Lower lobe of right lung (tissue), 2 donors: Measurements from ENCODE around the gene USP47. TPM values are rescaled to one million over a fixed set of nuclear protein-coding genes. Genes with fewer than 3 reads are reported as not detected.

Experiments
- ATAC-seq, 2 donors: fragments of 200-7000 bp; cut with Tn5 transposase; one replicate each; pipeline ENCODE4 v1.9.1; 2020 to 2022; ENCODE audit warnings: mild to moderate bottlenecking in 2 of 2, moderate library complexity in 2 of 2
- DNase-seq: peaks from one replicate; pipeline ENCODE4 v3.0.0-alpha.2; 2020
- H3K27ac ChIP-seq: fragments of 200-600 bp; one replicate; pipeline ENCODE4 v1.8.0; 2022
- H3K27me3 ChIP-seq: fragments of 200-600 bp; one replicate; pipeline ENCODE4 v1.8.0; 2022; ENCODE audit warnings: low read depth
- H3K36me3 ChIP-seq: fragments of 200-600 bp; one replicate; pipeline ENCODE4 v1.8.0; 2022; ENCODE audit warnings: mild to moderate bottlenecking
- H3K4me1 ChIP-seq: fragments of 200-600 bp; one replicate; pipeline ENCODE4 v1.8.0; 2022
- H3K4me3 ChIP-seq: fragments of 200-600 bp; one replicate; pipeline ENCODE4 v1.8.0; 2022; ENCODE audit warnings: mild to moderate bottlenecking
- H3K9me3 ChIP-seq: fragments of 200-600 bp; one replicate; pipeline ENCODE4 v1.8.0; 2022
- intact Hi-C: fragments of 100-400 bp; cut with DNase I; formaldehyde crosslinking; loops from one replicate; pipeline ENCODE4 v1.11.0; 2022
- total RNA-seq: library from RNA; stranded (reverse); fragmentation: NEBNext Ultra II Directional; extraction: Animal tissue kit (Norgen Biotek cat#: 25700); gene quantifications from one replicate; pipeline ENCODE4 v1.2.1, GENCODE V29; 2021
- TF ChIP-seq, protein P1 (sequence below): fragments of 200-600 bp; IDR thresholded peaks from one replicate; pipeline ENCODE4 v1.8.0; 2022; ENCODE audit warnings: antibody characterized with exemption, mild to moderate bottlenecking
- donor health status: DM: no; HTN: yes; CAD: no; lungs with severe emphysema.

USP47 gene
- total RNA-seq, 1 donor from 2014 or later: 45.2 TPM

DNA sequence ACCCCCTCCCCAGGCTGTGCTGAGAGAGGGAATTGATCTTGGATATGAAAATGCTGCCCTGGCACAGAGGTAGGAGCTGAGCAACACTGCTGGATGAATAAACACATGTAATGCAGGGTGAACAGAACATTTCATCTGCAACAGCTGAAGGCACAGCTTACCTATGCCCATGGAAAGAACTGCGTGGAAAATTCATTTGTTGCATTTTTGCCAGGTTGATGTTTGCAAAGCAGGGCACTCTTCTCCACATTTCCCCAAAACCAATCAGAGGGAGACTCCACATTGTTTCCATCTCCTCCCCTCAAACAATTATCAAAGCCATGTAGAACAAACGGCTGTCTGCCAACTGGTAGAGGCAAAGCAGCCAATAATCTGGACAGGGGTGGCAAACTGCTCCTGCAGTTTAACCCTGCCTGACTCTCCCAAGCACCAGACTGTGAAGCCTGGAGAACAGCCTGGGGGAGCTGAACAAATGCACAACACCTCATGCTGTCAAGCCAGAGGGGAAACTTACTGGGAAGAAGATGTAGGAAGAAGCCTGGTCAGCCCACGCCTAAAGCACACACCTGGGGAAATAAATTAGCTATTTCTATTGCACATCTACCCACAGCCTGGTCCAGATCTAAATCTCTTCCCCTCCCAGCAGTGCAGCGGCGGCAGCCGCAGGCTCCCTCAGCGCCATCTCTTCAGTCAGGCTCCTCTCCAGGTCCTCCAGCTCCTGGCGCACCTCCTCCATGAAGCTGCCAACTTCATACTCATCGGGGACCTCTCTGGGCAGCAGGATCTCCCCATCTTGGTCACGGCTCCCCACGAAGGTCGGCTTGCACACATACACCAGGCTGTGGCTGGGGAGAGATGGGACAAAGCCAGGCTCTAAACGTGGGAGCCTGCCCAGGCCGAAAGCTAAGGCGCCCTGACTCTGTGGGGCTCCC, 122.3 kb downstream of the USP47 start:
- no peaks in the 10 kb centered on the region for H3K36me3 ChIP-seq
- intact Hi-C loops: no loop called here
- peaks cover 8% of the 10 kb centered on the region for H3K4me1 ChIP-seq
- H3K27ac ChIP-seq: no peak overlapping the region
- DNase-seq (no peak), ATAC-seq (no peak)
- TF ChIP-seq, protein P1, sequence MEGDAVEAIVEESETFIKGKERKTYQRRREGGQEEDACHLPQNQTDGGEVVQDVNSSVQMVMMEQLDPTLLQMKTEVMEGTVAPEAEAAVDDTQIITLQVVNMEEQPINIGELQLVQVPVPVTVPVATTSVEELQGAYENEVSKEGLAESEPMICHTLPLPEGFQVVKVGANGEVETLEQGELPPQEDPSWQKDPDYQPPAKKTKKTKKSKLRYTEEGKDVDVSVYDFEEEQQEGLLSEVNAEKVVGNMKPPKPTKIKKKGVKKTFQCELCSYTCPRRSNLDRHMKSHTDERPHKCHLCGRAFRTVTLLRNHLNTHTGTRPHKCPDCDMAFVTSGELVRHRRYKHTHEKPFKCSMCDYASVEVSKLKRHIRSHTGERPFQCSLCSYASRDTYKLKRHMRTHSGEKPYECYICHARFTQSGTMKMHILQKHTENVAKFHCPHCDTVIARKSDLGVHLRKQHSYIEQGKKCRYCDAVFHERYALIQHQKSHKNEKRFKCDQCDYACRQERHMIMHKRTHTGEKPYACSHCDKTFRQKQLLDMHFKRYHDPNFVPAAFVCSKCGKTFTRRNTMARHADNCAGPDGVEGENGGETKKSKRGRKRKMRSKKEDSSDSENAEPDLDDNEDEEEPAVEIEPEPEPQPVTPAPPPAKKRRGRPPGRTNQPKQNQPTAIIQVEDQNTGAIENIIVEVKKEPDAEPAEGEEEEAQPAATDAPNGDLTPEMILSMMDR: no peak
- H3K4me3 ChIP-seq: no peak overlapping the region
- no peaks in the 10 kb centered on the region for H3K27me3 ChIP-seq
- no peaks in the 10 kb centered on the region for H3K9me3 ChIP-seq

DNA sequence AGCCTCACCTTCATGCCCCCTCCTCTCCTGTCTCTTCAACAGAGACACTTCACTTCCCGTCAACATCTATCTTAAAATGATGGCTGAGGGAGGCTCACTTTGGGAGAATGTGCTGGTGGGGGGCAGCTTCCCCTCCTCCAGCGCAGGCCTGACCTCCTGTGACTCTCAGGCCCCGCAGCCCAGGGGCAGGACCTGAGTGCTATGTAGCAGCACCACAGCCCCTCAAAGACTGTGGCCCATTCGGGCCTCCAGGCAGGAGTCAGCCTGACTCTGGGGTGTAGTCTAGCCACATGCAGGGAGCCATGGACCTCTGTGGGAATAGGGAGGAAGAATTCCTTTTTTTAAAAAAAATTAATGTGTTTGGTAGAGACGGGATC, 123.0 kb downstream of the USP47 start:
- peaks cover 8% of the 10 kb centered on the region for H3K4me1 ChIP-seq
- DNase-seq: no peak
- no peak overlapping the region for H3K4me3 ChIP-seq
- H3K9me3 ChIP-seq: no peaks in the 10 kb centered on the region
- H3K27ac ChIP-seq: no peak overlapping the region
- no peaks in the 10 kb centered on the region for H3K36me3 ChIP-seq
- no peaks in the 10 kb centered on the region for H3K27me3 ChIP-seq
- ATAC-seq: no peak
- TF ChIP-seq, protein P1: no peak
- intact Hi-C loops: no loop called here

DNA sequence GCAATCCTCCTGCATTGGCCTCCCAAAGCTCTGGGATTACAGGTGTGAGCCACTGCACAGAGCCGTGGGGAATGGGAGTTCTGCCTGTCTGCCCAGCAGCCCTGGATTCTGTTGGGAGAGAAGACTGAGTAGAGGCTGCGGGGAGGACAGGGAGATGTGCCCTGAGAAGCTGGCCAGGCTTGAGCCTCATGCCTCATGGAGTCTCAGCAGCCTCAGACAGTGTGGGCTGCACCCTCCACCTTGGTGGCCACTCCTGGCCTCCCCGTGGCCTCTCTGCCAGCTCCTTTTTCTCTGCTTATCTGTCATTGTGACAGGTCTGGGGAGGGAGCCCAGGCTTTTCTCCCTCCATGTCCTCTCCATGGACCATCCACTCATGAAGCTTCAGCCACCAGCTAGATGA, 123.4 kb downstream of the USP47 start:
- H3K27ac ChIP-seq: no peak overlapping the region
- TF ChIP-seq, protein P1: no peak
- H3K27me3 ChIP-seq: no peaks in the 10 kb centered on the region
- DNase-seq (no peak), ATAC-seq (no peak)
- H3K4me3 ChIP-seq: no peak overlapping the region
- intact Hi-C loops: no loop called here
- H3K9me3 ChIP-seq: no peaks in the 10 kb centered on the region
- H3K36me3 ChIP-seq: no peaks in the 10 kb centered on the region
- peaks cover 8% of the 10 kb centered on the region for H3K4me1 ChIP-seq

DNA sequence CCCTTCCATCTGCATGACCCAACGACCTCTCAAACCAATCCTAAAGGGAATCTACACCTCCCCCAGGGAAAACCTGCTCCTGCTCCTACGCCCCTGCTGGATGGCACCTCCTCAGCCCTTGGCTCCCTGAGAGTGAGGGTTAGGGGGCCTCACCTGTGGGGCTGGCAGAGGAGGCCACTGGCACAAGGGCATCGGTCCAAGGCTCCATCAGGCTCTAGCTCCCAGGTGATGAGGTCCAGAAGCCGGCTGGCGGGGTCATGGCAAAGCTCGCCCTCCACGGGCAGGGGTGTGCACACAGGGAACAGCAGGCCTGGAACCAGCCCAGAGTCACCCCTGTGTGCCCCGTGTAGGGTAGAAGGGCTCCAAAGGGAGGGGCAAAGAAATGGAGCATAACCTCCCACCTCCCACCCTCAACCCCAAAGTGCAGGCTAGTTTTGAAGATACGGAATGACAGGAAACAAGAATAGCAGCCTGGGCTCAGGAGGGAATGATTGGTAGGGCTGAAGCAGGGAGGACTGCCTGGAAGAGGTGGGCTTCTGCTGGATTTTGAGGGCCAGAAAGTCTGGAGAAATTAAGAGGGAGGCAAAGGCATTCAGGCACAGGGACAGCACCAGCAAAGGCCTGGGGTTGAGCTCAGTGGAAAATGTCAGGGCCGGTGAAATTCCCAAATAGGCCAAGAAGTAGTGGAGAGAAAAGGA, 124.0 kb downstream of the USP47 start:
- Histone ChIP-seq H3K4me3 (no peak overlapping the region), H3K9me3 (no peaks in the 10 kb centered on the region), H3K36me3 (no peaks in the 10 kb centered on the region), H3K27me3 (no peaks in the 10 kb centered on the region), H3K4me1 (peaks cover 8% of the 10 kb centered on the region), H3K27ac (no peak overlapping the region)
- intact Hi-C loops: no loop called here
- no peak for ATAC-seq
- TF ChIP-seq, protein P1: no peak
- DNase-seq: no peak

DNA sequence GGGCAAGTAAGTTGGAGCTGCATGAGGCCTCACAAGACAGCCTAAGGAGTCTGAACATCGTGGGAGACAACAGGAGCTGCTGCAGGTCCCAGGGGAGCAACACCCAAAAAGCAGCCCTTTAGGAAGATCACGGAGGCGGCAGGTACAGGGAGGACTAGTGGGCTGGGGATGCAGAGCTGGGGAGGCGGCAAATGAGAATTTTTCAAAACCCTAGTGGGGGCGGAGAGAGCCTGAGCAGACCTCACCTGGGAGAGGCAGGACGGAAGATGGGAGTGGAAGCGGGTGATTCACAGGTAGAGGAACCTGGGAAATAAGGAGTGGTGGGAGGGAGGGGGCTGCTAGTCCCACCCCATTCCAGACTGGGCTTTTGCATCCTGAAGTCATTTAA, 124.6 kb downstream of the USP47 start:
- ATAC-seq (no peak), DNase-seq (no peak)
- peaks cover 8% of the 10 kb centered on the region for H3K4me1 ChIP-seq
- no peaks in the 10 kb centered on the region for H3K9me3 ChIP-seq
- no peaks in the 10 kb centered on the region for H3K27me3 ChIP-seq
- no peak overlapping the region for H3K4me3 ChIP-seq
- TF ChIP-seq, protein P1: no peak
- H3K36me3 ChIP-seq: no peaks in the 10 kb centered on the region
- no peak overlapping the region for H3K27ac ChIP-seq
- intact Hi-C loops: no loop called here
